Mononuclear cell (primary cell): Measurements from ENCODE around the gene SLC35E4. TPM values are rescaled to one million over a fixed set of nuclear protein-coding genes. Genes with fewer than 3 reads are reported as not detected.
A peak's percentile ranks its signal among the peaks of the same experiment; 100 is the strongest.
"Not testable (repeated sequence)": the region's sequence is repeated elsewhere in the genome, so short reads cannot be mapped to it uniquely, and the experiment has no call there.

Experiments used
- H3K27me3 ChIP-seq: 2 replicates; pipeline ENCODE4 v1.6.0; 2011; ENCODE audit warnings: low read length, control low read depth; ENCODE audit not compliant: insufficient read depth
- H3K4me1 ChIP-seq: 2 replicates; pipeline ENCODE4 v1.5.1; 2011; ENCODE audit warnings: mild to moderate bottlenecking, low read length, control low read depth; ENCODE audit not compliant: insufficient read depth
- H3K4me3 ChIP-seq: 2 replicates; pipeline ENCODE4 v1.5.1; 2011; ENCODE audit warnings: mild to moderate bottlenecking, low read length, moderate library complexity
- H3K9me3 ChIP-seq: 2 replicates; pipeline ENCODE4 v1.5.1; 2011; ENCODE audit warnings: low read depth, mild to moderate bottlenecking, control low read depth, low read length
- total RNA-seq: library from RNA; depleted of rRNA; stranded (reverse); fragments of >200 nt; gene quantifications from one replicate; pipeline ENCODE4 v1.2.3, GENCODE V29; 2012

Gene SLC35E4
- total RNA-seq, 1 donor = 4.4 TPM

DNA sequence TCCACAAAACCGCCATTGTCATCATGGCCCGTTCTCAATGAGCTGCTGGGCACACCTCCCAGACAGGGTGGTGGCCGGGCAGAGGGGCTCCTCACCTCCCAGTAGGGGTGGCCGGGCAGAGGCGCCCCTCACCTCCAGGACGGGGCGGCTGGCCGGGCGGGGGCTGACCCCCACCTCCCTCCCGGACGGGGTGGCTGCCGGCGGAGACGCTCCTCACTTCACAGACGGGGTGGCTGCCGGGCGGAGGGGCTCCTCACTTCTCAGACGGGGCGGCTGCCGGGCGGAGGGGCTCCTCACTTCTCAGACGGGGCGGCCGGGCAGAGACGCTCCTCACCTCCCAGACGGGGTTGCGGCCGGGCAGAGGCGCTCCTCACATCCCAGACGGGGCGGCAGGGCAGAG, 4.1 kb upstream of the SLC35E4 start:
- not testable (repeated sequence) for H3K4me3 ChIP-seq, H3K9me3 ChIP-seq, H3K27me3 ChIP-seq
- H3K4me1 ChIP-seq = peaks cover 17% of the 10 kb centered on the region

- H3K4me3 ChIP-seq = peak overlapping the region; percentile 49
- no peaks in the 10 kb centered on the region for H3K9me3 ChIP-seq
- peaks cover 30% of the 10 kb centered on the region for H3K4me1 ChIP-seq
- H3K27me3 ChIP-seq = no peaks in the 10 kb centered on the region
Observed at GRCh38 chr22:30634471-30635233, 929 bp upstream of the SLC35E4 start.

- Histone ChIP-seq H3K4me3 (peak overlapping the region; percentile 49), H3K9me3 (no peaks in the 10 kb centered on the region), H3K4me1 (peaks cover 30% of the 10 kb centered on the region), H3K27me3 (no peaks in the 10 kb centered on the region)
Observed at GRCh38 chr22:30636226-30637077, 871 bp downstream of the SLC35E4 start.

- Histone ChIP-seq H3K4me1 (peaks cover 30% of the 10 kb centered on the region), H3K27me3 (no peaks in the 10 kb centered on the region), H3K4me3 (no peak overlapping the region), H3K9me3 (no peaks in the 10 kb centered on the region)
Observed at GRCh38 chr22:30637701-30638114, 2.1 kb downstream of the SLC35E4 start.

GRCh38 chr22:30640361-30640760, 4.8 kb downstream of the SLC35E4 start:
- Histone ChIP-seq H3K27me3 (no peaks in the 10 kb centered on the region), H3K4me3 (no peak overlapping the region), H3K9me3 (no peaks in the 10 kb centered on the region), H3K4me1 (peaks cover 22% of the 10 kb centered on the region)

- Histone ChIP-seq H3K9me3 (no peaks in the 10 kb centered on the region), H3K4me3 (no peak overlapping the region), H3K27me3 (no peaks in the 10 kb centered on the region), H3K4me1 (peaks cover 18% of the 10 kb centered on the region)
Observed at GRCh38 chr22:30640839-30641430, 5.4 kb downstream of the SLC35E4 start.

GRCh38 chr22:30643055-30643875, 7.7 kb downstream of the SLC35E4 start:
- Histone ChIP-seq H3K9me3 (no peaks in the 10 kb centered on the region), H3K4me1 (no peaks in the 10 kb centered on the region), H3K27me3 (no peaks in the 10 kb centered on the region), H3K4me3 (no peak overlapping the region)

DNA sequence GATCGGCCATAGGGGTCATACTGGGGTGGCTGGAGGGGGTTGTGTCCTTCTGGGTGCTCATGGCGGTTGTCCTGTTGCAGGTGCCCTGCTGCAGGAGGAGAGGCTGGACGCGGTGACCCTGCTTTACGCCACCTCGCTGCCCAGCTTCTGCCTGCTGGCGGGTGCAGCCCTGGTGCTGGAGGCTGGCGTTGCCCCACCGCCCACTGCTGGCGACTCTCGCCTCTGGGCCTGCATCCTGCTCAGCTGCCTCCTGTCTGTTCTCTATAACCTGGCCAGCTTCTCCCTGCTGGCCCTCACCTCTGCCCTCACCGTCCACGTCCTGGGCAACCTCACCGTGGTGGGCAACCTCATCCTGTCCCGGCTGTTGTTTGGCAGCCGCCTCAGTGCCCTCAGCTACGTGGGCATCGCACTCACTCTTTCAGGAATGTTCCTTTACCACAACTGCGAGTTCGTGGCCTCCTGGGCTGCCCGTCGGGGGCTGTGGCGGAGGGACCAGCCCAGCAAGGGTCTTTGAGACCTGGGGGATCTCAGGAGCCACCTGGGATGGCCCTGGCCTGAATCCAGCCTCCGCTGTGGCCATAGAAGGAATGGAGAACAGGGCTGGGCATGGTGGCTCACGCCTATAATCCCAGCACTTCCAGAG, 11.1 kb downstream of the SLC35E4 start:
- Histone ChIP-seq H3K9me3 (no peaks in the 10 kb centered on the region), H3K4me3 (no peak overlapping the region), H3K27me3 (no peaks in the 10 kb centered on the region), H3K4me1 (peaks cover 9% of the 10 kb centered on the region)

DNA sequence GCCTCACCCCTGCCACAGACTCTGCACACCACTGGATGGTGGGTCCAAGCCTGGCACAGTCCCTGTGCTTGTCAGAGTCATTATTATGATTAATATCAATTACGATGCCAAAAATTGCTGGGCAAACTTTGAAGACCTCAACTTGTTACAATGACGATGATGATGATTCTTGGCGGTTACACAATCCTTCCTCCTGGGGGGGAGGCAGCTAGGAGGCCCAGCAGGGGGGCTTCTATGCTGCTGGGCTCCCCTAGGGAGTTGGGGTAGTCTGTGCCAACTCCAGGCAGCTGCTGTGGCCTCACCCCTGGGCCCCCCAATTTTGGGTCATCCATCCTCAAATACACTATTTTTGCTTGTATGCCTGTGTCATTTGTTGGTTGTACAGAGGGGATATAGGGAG, 12.0 kb downstream of the SLC35E4 start:
- peaks cover 9% of the 10 kb centered on the region for H3K4me1 ChIP-seq
- no peak overlapping the region for H3K4me3 ChIP-seq
- no peaks in the 10 kb centered on the region for H3K9me3 ChIP-seq
- no peaks in the 10 kb centered on the region for H3K27me3 ChIP-seq

DNA sequence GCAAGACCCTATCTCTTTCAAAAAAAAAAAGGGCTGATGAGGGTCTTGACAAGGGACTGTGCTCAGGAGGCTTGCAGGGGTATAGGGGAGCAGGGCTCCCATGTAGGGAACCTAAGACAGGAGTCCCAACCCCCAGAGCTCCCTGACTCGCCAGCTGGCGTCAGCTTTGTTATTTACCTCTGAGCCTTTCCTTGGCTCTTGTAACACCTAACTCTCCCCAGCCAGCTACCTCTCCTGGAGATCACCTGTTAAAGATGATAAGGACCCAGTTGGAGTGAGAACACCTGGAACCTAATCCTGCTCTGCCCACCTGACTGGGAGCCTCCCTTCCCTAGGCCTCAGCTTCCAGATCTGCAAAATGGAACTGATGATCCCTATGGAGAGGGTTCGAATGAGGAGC, 13.2 kb downstream of the SLC35E4 start:
- no peaks in the 10 kb centered on the region for H3K27me3 ChIP-seq
- H3K4me1 ChIP-seq = peaks cover 9% of the 10 kb centered on the region
- no peak overlapping the region for H3K4me3 ChIP-seq
- H3K9me3 ChIP-seq = no peaks in the 10 kb centered on the region

DNA sequence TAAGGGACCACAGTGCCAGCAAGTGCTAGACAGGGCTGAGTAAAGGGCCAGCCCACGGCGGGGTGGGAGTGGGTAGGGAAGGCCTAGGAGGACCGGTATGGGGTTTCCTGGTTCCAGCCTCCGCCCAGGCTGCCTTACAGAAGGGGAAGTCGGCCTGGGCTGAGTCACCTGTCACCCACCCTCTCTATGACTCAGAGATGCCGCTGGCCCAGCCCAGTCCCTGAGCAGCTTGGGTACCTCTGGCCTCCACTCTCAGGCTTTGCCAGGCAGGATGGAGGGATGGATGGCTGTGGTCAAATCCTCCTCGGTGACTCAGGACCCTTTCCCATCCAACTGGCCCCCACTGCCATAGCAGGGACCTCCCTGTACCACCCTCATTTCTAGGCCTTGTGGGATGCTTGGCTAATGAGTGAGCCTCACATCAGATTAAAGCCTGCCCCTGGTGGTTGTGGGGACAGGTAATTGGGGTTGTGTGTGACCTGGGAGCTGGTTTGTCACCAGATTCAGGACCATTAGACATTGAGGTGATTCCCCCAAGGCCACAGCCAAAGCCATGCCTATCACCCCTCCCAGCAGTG, 13.9 kb downstream of the SLC35E4 start:
- no peaks in the 10 kb centered on the region for H3K27me3 ChIP-seq
- H3K9me3 ChIP-seq = no peaks in the 10 kb centered on the region
- peaks cover 9% of the 10 kb centered on the region for H3K4me1 ChIP-seq
- no peak overlapping the region for H3K4me3 ChIP-seq

- Histone ChIP-seq H3K4me1 (peaks cover 9% of the 10 kb centered on the region), H3K9me3 (no peaks in the 10 kb centered on the region), H3K27me3 (no peaks in the 10 kb centered on the region), H3K4me3 (no peak overlapping the region)
Observed at GRCh38 chr22:30650508-30651116, 15.0 kb downstream of the SLC35E4 start.

DNA sequence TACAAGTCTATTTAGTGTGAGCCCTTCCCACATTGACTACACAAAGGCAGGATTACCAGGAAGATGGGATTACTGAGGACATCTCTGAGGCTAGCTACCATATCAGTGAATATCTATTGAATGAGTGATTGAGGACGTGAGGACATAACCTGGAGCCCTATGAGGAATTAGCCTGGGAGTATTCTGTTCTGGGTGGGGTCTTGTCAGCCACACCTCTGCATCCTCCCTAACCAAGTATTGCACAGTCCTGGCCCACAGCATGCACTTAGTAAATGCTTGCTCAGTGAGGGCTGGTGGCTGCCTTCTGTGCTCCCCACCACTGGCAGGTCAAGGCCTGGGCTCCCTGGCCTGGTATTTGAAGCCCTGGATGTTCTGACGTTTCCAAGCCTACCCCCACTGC, 17.3 kb downstream of the SLC35E4 start:
- peaks cover 9% of the 10 kb centered on the region for H3K4me1 ChIP-seq

GRCh38 chr22:30654361-30654760, 18.8 kb downstream of the SLC35E4 start:
- Histone ChIP-seq H3K27me3 (no peaks in the 10 kb centered on the region), H3K4me3 (no peak overlapping the region), H3K9me3 (no peaks in the 10 kb centered on the region), H3K4me1 (peaks cover 5% of the 10 kb centered on the region)

More for the DNA sequence above, 17.3 kb downstream of the SLC35E4 start:
- H3K9me3 ChIP-seq = no peaks in the 10 kb centered on the region
- no peak overlapping the region for H3K4me3 ChIP-seq
- H3K27me3 ChIP-seq = no peaks in the 10 kb centered on the region
